GM10248 (cell line): ENCODE measurements around the gene PLCL2.

Experiments
- CTCF ChIA-PET: fragments of 300-600 bp; sonication (Branson Sonifier 250); formaldehyde crosslinking; extraction: SDS; loops from one replicate; lab custom pipeline; 2021; ENCODE audit warnings: antibody characterized with exemption; lab: Yijun Ruan, JAX
- POLR2A ChIA-PET: fragments of 350-650 bp; sonication (Branson Sonifier 250); formaldehyde crosslinking; extraction: SDS; loops from one replicate; lab custom pipeline; 2020; ENCODE audit warnings: antibody characterized with exemption; lab: Yijun Ruan, JAX
- DNase-seq: peaks from one replicate; pipeline ENCODE4 v3.0.0; 2012; ENCODE audit errors: extremely low spot score
- CTCF ChIP-seq: IDR thresholded peaks from 2 replicates; pipeline ENCODE4 v1.5.1; 2012; ENCODE audit warnings: mild to moderate bottlenecking, low read depth; ENCODE audit errors: extremely low read depth, missing control alignments, control extremely low read depth

PLCL2 gene

GRCh38 chr3:16884748-16885592 is at the start of gene PLCL2:
Gene PLCL2 (plus strand): TSS chr3:16884955. CDS start chr3:16885040, 85 bp downstream.
- ChIA-PET CTCF (interaction anchor here (0.7 to 4.5 kb wide), 34 partner anchors 11 to 351 kb away, joined by 3 to 44 read pairs (median 4); no protein-coding TSS in a partner anchor), POLR2A (no interaction called here)
- DNase-seq: peak; percentile 73
- TF ChIP-seq CTCF: peak; percentile 14

DNA sequence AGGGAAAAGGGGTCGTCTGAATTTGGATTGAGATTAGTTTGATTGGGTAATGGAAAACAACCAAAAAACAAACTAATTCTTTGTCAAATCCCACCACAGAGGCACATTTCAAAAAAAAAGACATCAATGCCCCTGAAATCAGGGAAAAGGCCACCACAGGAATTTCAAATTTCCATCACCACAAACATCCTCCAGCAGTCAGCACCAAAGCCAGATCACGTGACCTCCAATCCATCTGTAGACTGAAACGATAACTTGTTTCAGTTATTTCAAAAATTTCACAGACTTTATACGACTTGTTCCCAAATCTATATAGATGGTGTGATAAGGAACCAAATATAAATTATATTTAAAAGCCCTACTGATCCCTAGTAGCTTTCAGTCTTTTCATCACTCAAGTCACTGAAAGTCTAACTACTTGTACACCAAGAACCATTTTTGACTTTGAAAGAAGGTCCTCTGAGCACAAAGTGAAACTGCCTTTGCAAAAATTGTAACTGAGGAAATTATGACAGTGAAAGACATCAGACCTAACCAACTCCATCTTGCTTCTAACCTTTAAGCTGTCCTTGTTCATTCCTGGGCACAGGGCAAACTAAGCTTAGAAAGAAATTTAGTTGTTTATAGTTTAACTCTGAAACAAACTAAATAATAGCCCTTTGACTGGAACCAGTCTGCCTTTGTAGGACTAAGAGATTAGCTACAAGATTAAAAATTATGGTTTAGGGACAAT is 48.1 kb upstream of the PLCL2 start:
- ChIA-PET CTCF (interaction anchor here (1.2 to 3.7 kb wide), 5 partner anchors 8 to 35 kb away, joined by 3 to 21 read pairs (median 8); no protein-coding TSS in a partner anchor), POLR2A (no interaction called here)
- no peak for TF ChIP-seq CTCF
- DNase-seq: no peak

DNA sequence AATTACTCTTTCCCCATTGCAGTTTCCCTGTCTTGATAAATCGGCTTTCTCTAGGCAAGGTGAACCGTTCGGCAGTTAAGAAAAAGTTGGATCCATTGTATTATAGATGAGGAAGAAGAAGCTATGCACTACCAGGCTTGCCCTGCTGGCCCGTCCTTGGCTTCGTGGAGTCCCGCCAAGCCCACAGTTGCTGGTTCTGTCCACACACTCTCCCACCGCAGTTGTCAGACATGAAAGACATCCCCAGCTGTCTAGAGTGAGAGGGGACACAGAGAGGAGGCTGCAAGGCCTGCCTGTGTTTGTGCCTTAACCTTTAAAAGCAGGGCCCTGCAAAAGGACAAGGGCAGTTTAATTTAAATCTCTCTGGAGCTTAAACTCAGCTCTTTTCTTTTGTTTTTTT is 47.2 kb upstream of the PLCL2 start:
- no peak for TF ChIP-seq CTCF
- DNase-seq: no peak
- ChIA-PET POLR2A (no interaction called here), CTCF (interaction anchor here (0.9 to 3.7 kb wide), 8 partner anchors 9 to 547 kb away, joined by 3 to 21 read pairs (median 4); partner anchors contain the start of gene PLCL2)

DNA sequence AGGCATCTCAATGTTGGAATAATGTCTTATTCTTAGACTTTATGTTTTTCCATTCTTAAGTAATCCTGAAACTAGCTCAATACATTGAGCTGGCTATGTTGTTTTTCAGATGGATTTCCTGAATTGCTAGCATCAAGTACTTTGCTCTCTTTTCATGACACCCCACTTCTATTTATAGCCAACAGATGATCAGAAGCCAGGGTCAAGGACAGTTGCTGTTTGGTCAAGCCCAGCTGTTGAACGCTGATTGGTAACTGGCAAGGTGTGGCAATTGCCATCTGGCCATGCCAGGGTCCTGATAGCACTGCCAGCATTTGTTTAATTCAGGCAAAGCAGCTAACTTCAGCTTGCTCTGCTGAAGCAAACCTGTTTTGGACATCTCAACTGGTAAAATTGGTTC is 46.2 kb upstream of the PLCL2 start:
- DNase-seq: no peak
- CTCF ChIA-PET: interaction anchor here (0.9 to 3.7 kb wide), 8 partner anchors 8 to 548 kb away, joined by 3 to 21 read pairs (median 4); partner anchors contain the start of gene PLCL2
- TF ChIP-seq CTCF: no peak
- POLR2A ChIA-PET: no interaction called here

GRCh38 chr3:16839271-16840100 is 45.3 kb upstream of the PLCL2 start:
- ChIA-PET CTCF (interaction anchor here (1.4 to 3.7 kb wide), 3 partner anchors 7 to 45 kb away, joined by 3 to 21 read pairs (median 4); partner anchors contain the start of gene PLCL2), POLR2A (no interaction called here)
- no peak for TF ChIP-seq CTCF
- DNase-seq: no peak
